A549 (cell line): ENCODE data around the gene SDF4.

ENCODE experiments used
- BCL3 ChIP-seq: fragments of >200 bp; sonication (Bioruptor Twin); formaldehyde crosslinking; IDR thresholded peaks from 3 replicates; pipeline ENCODE4 v1.6.1; 2016
- BHLHE40 ChIP-seq: IDR thresholded peaks from 2 replicates; pipeline ENCODE4 v1.6.1; 2012; ENCODE audit warnings: low read depth, low read length, inconsistent platforms
- CEBPB ChIP-seq, 2 experiments: fragments of >200 bp in 1 of 2; sonication (Bioruptor Twin) in 1 of 2; formaldehyde crosslinking in 1 of 2; IDR thresholded peaks; 2 replicates each; pipeline ENCODE4 v1.6.1; 2012 to 2016
- CHD2 ChIP-seq: fragments of 150-350 bp; IDR thresholded peaks from 2 replicates; pipeline ENCODE4 v1.6.1; 2014; ENCODE audit warnings: low read length; ENCODE audit not compliant: partially characterized antibody
- CTCF ChIP-seq: fragments of >200 bp; sonication (Bioruptor Twin); formaldehyde crosslinking; IDR thresholded peaks from 3 replicates; pipeline ENCODE4 v1.5.1; 2016
- ELK1 ChIP-seq: fragments of 150-350 bp; IDR thresholded peaks from 2 replicates; pipeline ENCODE4 v1.6.1; 2014; ENCODE audit warnings: low read depth, mild to moderate bottlenecking, low read length
- JUN ChIP-seq, 2 experiments: fragments of >200 bp; sonication (Bioruptor Twin); formaldehyde crosslinking; IDR thresholded peaks; 2 replicates in 1 of 2; 3 replicates in 1 of 2; pipeline ENCODE4 v1.6.1; 2016 to 2017
- KDM5A ChIP-seq: fragments of 200-600 bp; sonication (generic); IDR thresholded peaks from 2 replicates; pipeline ENCODE4 v1.6.1; 2016; ENCODE audit warnings: antibody characterized with exemption, mild to moderate bottlenecking
- NR3C1 ChIP-seq: fragments of >200 bp; sonication (Bioruptor Twin); formaldehyde crosslinking; IDR thresholded peaks from 3 replicates; pipeline ENCODE4 v1.6.1; 2017
- PBX3 ChIP-seq: IDR thresholded peaks from 2 replicates; pipeline ENCODE4 v1.6.1; 2012
- PHF8 ChIP-seq: fragments of 200-600 bp; sonication (generic); IDR thresholded peaks from 2 replicates; pipeline ENCODE4 v1.6.1; 2016; ENCODE audit warnings: low read depth, mild to moderate bottlenecking, antibody characterized with exemption, moderate library complexity, borderline replicate concordance
- POLR2A ChIP-seq: IDR thresholded peaks from 2 replicates; pipeline ENCODE4 v1.6.1; 2012; ENCODE audit warnings: mild to moderate bottlenecking, low read length
- RAD21 ChIP-seq, 2 experiments: fragments of >200 bp in 1 of 2; sonication (Bioruptor Twin) in 1 of 2; formaldehyde crosslinking in 1 of 2; IDR thresholded peaks in 1 of 2; conservative IDR thresholded peaks in 1 of 2; 2 replicates in 1 of 2; 3 replicates in 1 of 2; pipeline ENCODE4 v1.6.1; 2012 to 2018; ENCODE audit warnings: inconsistent platforms in 1 of 2
- USF2 ChIP-seq: fragments of 450-650 bp; IDR thresholded peaks from 2 replicates; pipeline ENCODE4 v1.6.1; 2014; ENCODE audit warnings: antibody characterized with exemption

GRCh38 chr1:1221887-1222574 lies 9.8 kb downstream of the SDF4 start:
- TF ChIP-seq RAD21 (conservative IDR thresholded peaks at IDR 0.05 in 1 of 2, IDR thresholded peaks at IDR 0.05 in 1 of 2): no peak
- TF ChIP-seq POLR2A: no peak
- TF ChIP-seq CTCF: no peak
- TF ChIP-seq CEBPB (IDR thresholded peaks at IDR 0.05): no peak
- no peak for TF ChIP-seq USF2
- TF ChIP-seq BHLHE40: no peak
- TF ChIP-seq BCL3: no peak
- no peak for TF ChIP-seq NR3C1
- no peak for TF ChIP-seq PBX3
- no peak for TF ChIP-seq JUN (IDR thresholded peaks at IDR 0.05)
- TF ChIP-seq ELK1: no peak
- TF ChIP-seq KDM5A: no peak
- no peak for TF ChIP-seq PHF8
- no peak for TF ChIP-seq CHD2
